GM21619 (cell line): ENCODE results near the gene CACNB4.

Source experiments
- ATAC-seq: cut with Tn5 transposase; IDR thresholded peaks from one replicate; pipeline ENCODE4 v1.9.1; 2021; ENCODE audit not compliant: unreplicated experiment

Gene CACNB4

GRCh38 chr2:151978709-151979108, 120.1 kb downstream of the CACNB4 start:
- ATAC-seq = no peak

GRCh38 chr2:151977631-151978030, 121.2 kb downstream of the CACNB4 start:
- no peak for ATAC-seq

- ATAC-seq = peak; percentile 81
Measured at GRCh38 chr2:151976945-151977353, 121.9 kb downstream of the CACNB4 start.

GRCh38 chr2:151975460-151976414, 123.1 kb downstream of the CACNB4 start:
- ATAC-seq = no peak

- ATAC-seq = no peak
Measured at GRCh38 chr2:151974988-151975387, 123.9 kb downstream of the CACNB4 start.

GRCh38 chr2:151973901-151974199, 125.0 kb downstream of the CACNB4 start:
- no peak for ATAC-seq

- no peak for ATAC-seq
Measured at GRCh38 chr2:151973013-151973900, 125.6 kb downstream of the CACNB4 start.

GRCh38 chr2:151972241-151973012, 126.4 kb downstream of the CACNB4 start:
- no peak for ATAC-seq

GRCh38 chr2:151971301-151972051, 127.4 kb downstream of the CACNB4 start:
- no peak for ATAC-seq

GRCh38 chr2:151968770-151969470, 129.9 kb downstream of the CACNB4 start:
- ATAC-seq = no peak

GRCh38 chr2:151967829-151968722, 130.8 kb downstream of the CACNB4 start:
- ATAC-seq = no peak

GRCh38 chr2:151965884-151966283, 133.0 kb downstream of the CACNB4 start:
- ATAC-seq = no peak

- ATAC-seq = no peak
Measured at GRCh38 chr2:151961558-151961957, 137.3 kb downstream of the CACNB4 start.

- ATAC-seq = no peak
Measured at GRCh38 chr2:151959238-151959637, 139.6 kb downstream of the CACNB4 start.

GRCh38 chr2:151953467-151953866, 145.4 kb downstream of the CACNB4 start:
- ATAC-seq = no peak

GRCh38 chr2:151952691-151953456, 146.0 kb downstream of the CACNB4 start:
- ATAC-seq = no peak

GRCh38 chr2:151947813-151948165, 151.1 kb downstream of the CACNB4 start:
- peak; percentile 26 for ATAC-seq
